GM21529 (cell line): ENCODE results near the gene PCDHA11.
"Not testable (repeated sequence)": the region's sequence is repeated elsewhere in the genome, so short reads cannot be mapped to it uniquely, and the experiment has no call there.

Experiments used
- ATAC-seq: cut with Tn5 transposase; IDR thresholded peaks from one replicate; pipeline ENCODE4 v1.9.1; 2021; ENCODE audit not compliant: unreplicated experiment

PCDHA11 gene

GRCh38 chr5:140868721-140869554 lies at the start of gene PCDHA11:
Gene PCDHA11 (plus strand): TSS chr5:140868957. CDS start chr5:140869104, 147 bp downstream.
- ATAC-seq: no peak

GRCh38 chr5:140821375-140822280 lies 47.1 kb upstream of the PCDHA11 start, which contains the start of gene PCDHA5:
Gene PCDHA5 (plus strand): TSS chr5:140821613.
- ATAC-seq: no peak

GRCh38 chr5:140822281-140822629 lies 46.5 kb upstream of the PCDHA11 start:
- no peak for ATAC-seq

GRCh38 chr5:140822969-140823368 lies 45.8 kb upstream of the PCDHA11 start:
- not testable (repeated sequence) for ATAC-seq

GRCh38 chr5:140823475-140823874 lies 45.3 kb upstream of the PCDHA11 start:
- ATAC-seq: no peak

- ATAC-seq: no peak
Observed at GRCh38 chr5:140827704-140828361, 40.9 kb upstream of the PCDHA11 start, which contains the start of gene PCDHA6. Gene PCDHA6 (plus strand): TSS chr5:140827960. CDS start chr5:140828092, 132 bp downstream.

GRCh38 chr5:140828362-140828737 lies 40.4 kb upstream of the PCDHA11 start:
- ATAC-seq: no peak

GRCh38 chr5:140829511-140830501 lies 39.0 kb upstream of the PCDHA11 start:
- ATAC-seq: not testable (repeated sequence)

- ATAC-seq: no peak
Observed at GRCh38 chr5:140833993-140834392, 34.8 kb upstream of the PCDHA11 start, which contains the start of gene PCDHA7. Gene PCDHA7 (plus strand): TSS chr5:140834269. CDS start chr5:140834384, 115 bp downstream.

- ATAC-seq: not testable (repeated sequence)
Observed at GRCh38 chr5:140834439-140835008, 34.2 kb upstream of the PCDHA11 start.

- no peak for ATAC-seq
Observed at GRCh38 chr5:140835622-140836510, 32.9 kb upstream of the PCDHA11 start.

- ATAC-seq: no peak
Observed at GRCh38 chr5:140840978-140841962, 27.5 kb upstream of the PCDHA11 start, which contains the start of gene PCDHA8. Gene PCDHA8 (plus strand): TSS chr5:140841187. CDS start chr5:140841322, 135 bp downstream.

GRCh38 chr5:140842798-140843733 lies 25.7 kb upstream of the PCDHA11 start:
- ATAC-seq: no peak

- not testable (repeated sequence) for ATAC-seq
Observed at GRCh38 chr5:140848139-140849102, 20.3 kb upstream of the PCDHA11 start, which contains the start of gene PCDHA9. Gene PCDHA9 (plus strand): TSS chr5:140848382. CDS start chr5:140848496, 114 bp downstream.
